GM19452 (cell line): ENCODE measurements around the gene UNC13C.

Experiments used
- ATAC-seq: cut with Tn5 transposase; IDR thresholded peaks from one replicate; pipeline ENCODE4 v1.9.1; 2021; ENCODE audit not compliant: unreplicated experiment

The UNC13C gene

GRCh38 chr15:54559405-54560069, 581.3 kb downstream of the UNC13C start:
- ATAC-seq, result no peak

- no peak for ATAC-seq
Measured at GRCh38 chr15:54560417-54560816, 582.2 kb downstream of the UNC13C start.

- no peak for ATAC-seq
Measured at GRCh38 chr15:54564166-54564565, 585.9 kb downstream of the UNC13C start.

- ATAC-seq, result no peak
Measured at GRCh38 chr15:54566654-54567053, 588.4 kb downstream of the UNC13C start.

- ATAC-seq, result no peak
Measured at GRCh38 chr15:54567408-54568035, 589.3 kb downstream of the UNC13C start.

GRCh38 chr15:54568381-54568780, 590.1 kb downstream of the UNC13C start:
- no peak for ATAC-seq

- ATAC-seq, result no peak
Measured at GRCh38 chr15:54571576-54571975, 593.3 kb downstream of the UNC13C start.

- no peak for ATAC-seq
Measured at GRCh38 chr15:54575586-54575985, 597.3 kb downstream of the UNC13C start.

- no peak for ATAC-seq
Measured at GRCh38 chr15:54576298-54576935, 598.2 kb downstream of the UNC13C start.

GRCh38 chr15:54577476-54578250, 599.4 kb downstream of the UNC13C start:
- ATAC-seq, result no peak

GRCh38 chr15:54579855-54580254, 601.6 kb downstream of the UNC13C start:
- no peak for ATAC-seq

GRCh38 chr15:54580643-54581042, 602.4 kb downstream of the UNC13C start:
- no peak for ATAC-seq

- ATAC-seq, result no peak
Measured at GRCh38 chr15:54582863-54583643, 604.8 kb downstream of the UNC13C start.

- ATAC-seq, result no peak
Measured at GRCh38 chr15:54585063-54585462, 606.8 kb downstream of the UNC13C start.

- no peak for ATAC-seq
Measured at GRCh38 chr15:54594115-54594514, 615.9 kb downstream of the UNC13C start.

- no peak for ATAC-seq
Measured at GRCh38 chr15:54599386-54599785, 621.1 kb downstream of the UNC13C start.

- no peak for ATAC-seq
Measured at GRCh38 chr15:54605043-54605442, 626.8 kb downstream of the UNC13C start.

GRCh38 chr15:54605556-54605955, 627.3 kb downstream of the UNC13C start:
- ATAC-seq, result no peak

GRCh38 chr15:54608876-54609835, 630.9 kb downstream of the UNC13C start:
- ATAC-seq, result no peak

- ATAC-seq, result no peak
Measured at GRCh38 chr15:54618120-54618519, 639.9 kb downstream of the UNC13C start.
